Keratinocyte (primary cell): ENCODE measurements around the gene TRIM52. TPM values are rescaled to one million over a fixed set of nuclear protein-coding genes. Genes with fewer than 3 reads are reported as not detected.

Source experiments
- DNase-seq: peaks from one replicate; pipeline ENCODE4 v3.0.0-alpha.2; 2011; ENCODE audit warnings: low read depth, missing footprints, low spot score
- FAIRE-seq: peaks from 2 replicates; lab custom pipeline; 2011; peaks lifted over from hg19 to GRCh38; lab: Jason Lieb, UNC
- H2AFZ ChIP-seq: 2 replicates; pipeline ENCODE4 v1.6.0; 2012; ENCODE audit warnings: low read length, control low read depth, inconsistent platforms; ENCODE audit not compliant: control insufficient read depth
- H3K27ac ChIP-seq: 2 replicates; pipeline ENCODE4 v1.5.1; 2011; ENCODE audit warnings: low read length; ENCODE audit not compliant: control insufficient read depth, insufficient read depth
- H3K27me3 ChIP-seq: 3 replicates; pipeline ENCODE4 v1.6.0; 2011; ENCODE audit warnings: low read length; ENCODE audit not compliant: control insufficient read depth, insufficient read depth; ENCODE audit errors: extremely low read depth
- H3K36me3 ChIP-seq, 2 experiments: 2 replicates in 1 of 2; 3 replicates in 1 of 2; pipeline ENCODE4 v1.5.1; 2011; ENCODE audit warnings: low read length in 2 of 2, mild to moderate bottlenecking in 1 of 2; ENCODE audit not compliant: control insufficient read depth in 2 of 2, insufficient read depth in 2 of 2; ENCODE audit errors: extremely low read depth in 1 of 2
- H3K4me1 ChIP-seq: 3 replicates; pipeline ENCODE4 v1.5.1; 2011; ENCODE audit warnings: low read length; ENCODE audit not compliant: control insufficient read depth, insufficient read depth; ENCODE audit errors: extremely low read depth
- H3K4me2 ChIP-seq: 3 replicates; pipeline ENCODE4 v1.6.0; 2011; ENCODE audit warnings: low read depth, low read length; ENCODE audit not compliant: control insufficient read depth, insufficient read depth; ENCODE audit errors: extremely low read depth
- H3K4me3 ChIP-seq, 3 experiments: fragments of 200-600 bp in 1 of 3; sonication (generic) in 1 of 3; 2 replicates in 2 of 3; 3 replicates in 1 of 3; pipeline ENCODE4 v1.5.1; 2011 to 2016; ENCODE audit warnings: low read length in 3 of 3, mild to moderate bottlenecking in 3 of 3, control low read depth in 2 of 3, inconsistent platforms in 1 of 3, low read depth in 1 of 3, mixed read lengths in 1 of 3, mixed run types in 1 of 3, moderate library complexity in 1 of 3; ENCODE audit not compliant: control insufficient read depth in 2 of 3, insufficient read depth in 2 of 3; ENCODE audit errors: extremely low read depth in 1 of 3
- H3K79me2 ChIP-seq: 2 replicates; pipeline ENCODE4 v1.6.0; 2012; ENCODE audit warnings: low read length; ENCODE audit not compliant: control insufficient read depth, insufficient read depth
- H3K9ac ChIP-seq: 3 replicates; pipeline ENCODE4 v1.6.0; 2011; ENCODE audit warnings: low read length; ENCODE audit not compliant: control insufficient read depth, insufficient read depth; ENCODE audit errors: extremely low read depth
- H3K9me1 ChIP-seq: 3 replicates; pipeline ENCODE4 v1.6.0; 2011; ENCODE audit warnings: low read length; ENCODE audit not compliant: control insufficient read depth, insufficient read depth; ENCODE audit errors: extremely low read depth
- H3K9me3 ChIP-seq: 2 replicates; pipeline ENCODE4 v1.5.1; 2012; ENCODE audit warnings: low read depth, low read length; ENCODE audit not compliant: control insufficient read depth
- H4K20me1 ChIP-seq: 3 replicates; pipeline ENCODE4 v1.6.0; 2011; ENCODE audit warnings: low read length; ENCODE audit not compliant: control insufficient read depth, insufficient read depth; ENCODE audit errors: extremely low read depth
- CTCF ChIP-seq, 3 experiments: IDR thresholded peaks in 1 of 3; conservative IDR thresholded peaks in 1 of 3; optimal IDR thresholded peaks in 1 of 3; 2 replicates in 2 of 3; 3 replicates in 1 of 3; pipeline versions ENCODE3 to v1.5.1; 2011; ENCODE audit warnings: low read length in 3 of 3, mild to moderate bottlenecking in 3 of 3, moderate library complexity in 2 of 3, control low read depth in 1 of 3, inconsistent platforms in 1 of 3; ENCODE audit not compliant: insufficient read depth in 2 of 3; ENCODE audit errors: extremely low read depth in 1 of 3
- EZH2 ChIP-seq: IDR thresholded peaks from one replicate; pipeline ENCODE4 v1.6.1; 2012; ENCODE audit warnings: inconsistent platforms, mild to moderate bottlenecking, low read length, moderate library complexity
- dilution Hi-C: fragments of 300-500 bp; cut with MboI; formaldehyde crosslinking; loops from one replicate; pipeline ENCODE4 v1.7.0; 2020; ENCODE audit warnings: low sequenced_read_pairs; ENCODE audit not compliant: extremely low pct_ligation_motif_present
- polyA plus RNA-seq, 5 experiments: library from polyadenylated mRNA; depleted of rRNA in 3 of 5; stranded (reverse) in 3 of 5; stranded (forward) in 1 of 5; unstranded in 1 of 5; fragments of >200 nt; gene quantifications; 1 replicate in 1 of 5; 2 replicates in 3 of 5; 3 replicates in 1 of 5; pipeline versions ENCODE4 v1.2.1 to v1.2.3, GENCODE V29; 2011 to 2012; ENCODE audit warnings: missing spikeins in 2 of 5, low read depth in 1 of 5, low replicate concordance in 1 of 5

The TRIM52 gene
- polyA plus RNA-seq, 1 donor (not counting 4 experiments of a cell fraction or from before 2014, with no cell fraction given), result 7.5 TPM

- Histone ChIP-seq H3K4me1 (no peaks in the 10 kb centered on the region), H3K27me3 (no peaks in the 10 kb centered on the region), H3K9me3 (no peaks in the 10 kb centered on the region), H3K27ac (no peak overlapping the region), H3K9ac (no peak overlapping the region), H3K9me1 (no peaks in the 10 kb centered on the region), H4K20me1 (peaks cover 51% of the 10 kb centered on the region), H3K4me3 (no peak overlapping the region), H3K36me3 (peaks cover 49 to 60% of the 10 kb centered on the region in 2 experiments), H2AFZ (no peak overlapping the region), H3K4me2 (no peak overlapping the region), H3K79me2 (peaks cover 27% of the 10 kb centered on the region)
- DNase-seq, result no peak
- no peak for TF ChIP-seq CTCF (optimal IDR thresholded peaks at IDR 0.05 in 1 of 3, IDR thresholded peaks at IDR 0.05 in 1 of 3, conservative IDR thresholded peaks at IDR 0.05 in 1 of 3; ENCODE audit: extremely low read depth in 1 of 3, insufficient read depth in 2 of 3, low read length in 3 of 3)
- TF ChIP-seq EZH2, result no peak
- no peak for FAIRE-seq
- dilution Hi-C loops, result no loop called here
These were observed 25.6 kb downstream of the TRIM52 start for GRCh38 chr5:181235323-181235688.

GRCh38 chr5:181234455-181235306 lies 26.3 kb downstream of the TRIM52 start:
- H3K27ac ChIP-seq, result no peak overlapping the region
- FAIRE-seq, result no peak
- dilution Hi-C loops, result no loop called here

More at GRCh38 chr5:181234455-181235306, 26.3 kb downstream of the TRIM52 start:
- H3K79me2 ChIP-seq, result peaks cover 22% of the 10 kb centered on the region
- H4K20me1 ChIP-seq, result peaks cover 47% of the 10 kb centered on the region
- no peaks in the 10 kb centered on the region for H3K9me3 ChIP-seq
- no peak for DNase-seq
- no peaks in the 10 kb centered on the region for H3K4me1 ChIP-seq
- no peak for TF ChIP-seq EZH2
- no peak for TF ChIP-seq CTCF (optimal IDR thresholded peaks at IDR 0.05 in 1 of 3, IDR thresholded peaks at IDR 0.05 in 1 of 3, conservative IDR thresholded peaks at IDR 0.05 in 1 of 3; ENCODE audit: extremely low read depth in 1 of 3, insufficient read depth in 2 of 3, low read length in 3 of 3)
- no peak overlapping the region for H2AFZ ChIP-seq
- H3K4me3 ChIP-seq, result no peak overlapping the region
- H3K4me2 ChIP-seq, result no peak overlapping the region
- H3K36me3 ChIP-seq, result peaks cover 49 to 60% of the 10 kb centered on the region in 2 experiments
- no peak overlapping the region for H3K9ac ChIP-seq
- no peaks in the 10 kb centered on the region for H3K9me1 ChIP-seq
- H3K27me3 ChIP-seq, result no peaks in the 10 kb centered on the region
